ENCODE measurements around the gene SPARCL1. TPM values are rescaled to one million over a fixed set of nuclear protein-coding genes. Genes with fewer than 3 reads are reported as not detected.

SPARCL1 gene
- polyA plus RNA-seq, 2 of the 4 experiments (the other 2 are of a cell fraction), result not detected

- Histone ChIP-seq H3K4me3 (no peak overlapping the region), H3K4me2 (no peak overlapping the region), H3K27ac (no peak overlapping the region), H3K9me3 (no peaks in the 10 kb centered on the region), H3K4me1 (peaks cover 8% of the 10 kb centered on the region; the same call in 1 of the 3 replicates)
- TF ChIP-seq MAFK (IDR thresholded peaks at IDR 0.05; ENCODE audit: partially characterized antibody), result peak; percentile 24
- TF ChIP-seq TFCP2L1 (CRISPR knock-in tag; IDR thresholded peaks at IDR 0.05), result no peak
- DNase-seq (ENCODE audit: low read depth in 1 of 2, low spot score in 1 of 2), result no peak
- 73% methylated on average over 2 of the region's 2 CpGs for WGBS (ENCODE audit: missing lambda C conversion rate)
- ChIA-PET POLR2A (no interaction called here), CTCF (interaction anchor here (0.8 kb wide), 1 partner anchor 86 kb away, joined by 4 read pairs; no protein-coding TSS in a partner anchor)
- ATAC-seq, result no peak
- no peak for FAIRE-seq
Observed at GRCh38 chr4:87462102-87462501, 67.1 kb downstream of the SPARCL1 start.

GRCh38 chr4:87461281-87461700, 67.9 kb downstream of the SPARCL1 start:
- CTCF ChIA-PET, result interaction anchor here (0.8 kb wide), 1 partner anchor 85 kb away, joined by 4 read pairs; no protein-coding TSS in a partner anchor
- FAIRE-seq (no peak), ATAC-seq (no peak), DNase-seq (ENCODE audit: low read depth in 1 of 2, low spot score in 1 of 2) (peak in 1 of 2 experiments; percentile 5)
- Histone ChIP-seq H3K4me2 (no peak overlapping the region), H3K27ac (no peak overlapping the region), H3K9me3 (no peaks in the 10 kb centered on the region), H3K4me1 (peaks cover 8% of the 10 kb centered on the region; the same call in 1 of the 3 replicates), H3K4me3 (no peak overlapping the region)
- TF ChIP-seq RCOR1 (IDR thresholded peaks at IDR 0.05; ENCODE audit: low read depth, low read length) (no peak), MAX (IDR thresholded peaks at IDR 0.05) (no peak), TP53 (CRISPR knock-in tag; IDR thresholded peaks at IDR 0.05) (no peak), JUNB (IDR thresholded peaks at IDR 0.05) (no peak), JUN (IDR thresholded peaks at IDR 0.05) (no peak), ZFP36 (IDR thresholded peaks at IDR 0.05; ENCODE audit: borderline replicate concordance, partially characterized antibody) (no peak), ZC3H11A (IDR thresholded peaks at IDR 0.05) (no peak), FOSB (CRISPR knock-in tag; IDR thresholded peaks at IDR 0.05) (no peak), ZSCAN20 (CRISPR knock-in tag; IDR thresholded peaks at IDR 0.05) (no peak), GATA3 (IDR thresholded peaks at IDR 0.05; ENCODE audit: borderline replicate concordance) (no peak), PBX3 (IDR thresholded peaks at IDR 0.05) (no peak), RARB (CRISPR knock-in tag; IDR thresholded peaks at IDR 0.05) (no peak), HOXA7 (CRISPR knock-in tag; IDR thresholded peaks at IDR 0.05) (no peak)
- POLR2A ChIA-PET, result no interaction called here

- DNase-seq (ENCODE audit: low read depth in 1 of 2, low spot score in 1 of 2) (no peak), FAIRE-seq (no peak), ATAC-seq (no peak)
- H3K9me3 ChIP-seq, result no peaks in the 10 kb centered on the region
- no peak for TF ChIP-seq HDAC2 (IDR thresholded peaks at IDR 0.05)
- TF ChIP-seq JUNB (IDR thresholded peaks at IDR 0.05), result no peak
- TF ChIP-seq SREBF2 (IDR thresholded peaks at IDR 0.05), result no peak
- TF ChIP-seq MAZ (IDR thresholded peaks at IDR 0.05; ENCODE audit: borderline replicate concordance, low read depth, low read length), result no peak
- no peak for TF ChIP-seq KDM5A (IDR thresholded peaks at IDR 0.05)
- no peak for TF ChIP-seq TP53 (CRISPR knock-in tag; IDR thresholded peaks at IDR 0.05)
- no peak overlapping the region for H3K4me3 ChIP-seq
- ChIA-PET POLR2A (no interaction called here), CTCF (interaction anchor here (0.6 kb wide), 1 partner anchor 25 kb away, joined by 4 read pairs; no protein-coding TSS in a partner anchor)
- 97% methylated on average over 4 of the region's 4 CpGs for WGBS (ENCODE audit: missing lambda C conversion rate)
- no peak overlapping the region for H3K4me2 ChIP-seq
- H3K4me1 ChIP-seq, result peaks cover 8% of the 10 kb centered on the region; the same call in 1 of the 3 replicates
- H3K27ac ChIP-seq, result no peak overlapping the region
Observed at GRCh38 chr4:87458913-87459312, 70.3 kb downstream of the SPARCL1 start.

GRCh38 chr4:87451537-87451936, 77.6 kb downstream of the SPARCL1 start:
- Histone ChIP-seq H3K9me3 (no peaks in the 10 kb centered on the region), H3K4me3 (no peak overlapping the region), H3K27ac (no peak overlapping the region), H3K4me1 (no peaks in the 10 kb centered on the region), H3K4me2 (no peak overlapping the region)
- ChIA-PET POLR2A (no interaction called here), CTCF (interaction anchor here (1.1 kb wide), 1 partner anchor 98 kb away, joined by 4 read pairs; no protein-coding TSS in a partner anchor)
- TF ChIP-seq MYC (IDR thresholded peaks at IDR 0.05; ENCODE audit: borderline replicate concordance, low read length) (no peak), USF2 (IDR thresholded peaks at IDR 0.05) (no peak), CBX8 (IDR thresholded peaks at IDR 0.05) (no peak), ZFP36 (IDR thresholded peaks at IDR 0.05; ENCODE audit: borderline replicate concordance, partially characterized antibody) (no peak), RNF2 (IDR thresholded peaks at IDR 0.05; ENCODE audit: borderline replicate concordance, low read depth) (no peak), ESRRA (IDR thresholded peaks at IDR 0.05; ENCODE audit: borderline replicate concordance, low read length) (no peak), FOSL2 (IDR thresholded peaks at IDR 0.05) (no peak), FOSL2 (CRISPR knock-in tag; IDR thresholded peaks at IDR 0.05) (no peak), NPAS2 (CRISPR knock-in tag; IDR thresholded peaks at IDR 0.05; ENCODE audit: borderline replicate concordance) (no peak), JUNB (IDR thresholded peaks at IDR 0.05) (no peak), FOXS1 (CRISPR knock-in tag; IDR thresholded peaks at IDR 0.05) (no peak), ZNF302 (CRISPR knock-in tag; IDR thresholded peaks at IDR 0.05) (no peak), ATOH8 (CRISPR knock-in tag; IDR thresholded peaks at IDR 0.05; ENCODE audit: low read depth) (no peak), SREBF2 (IDR thresholded peaks at IDR 0.05) (no peak), POLR2A (IDR thresholded peaks at IDR 0.05; ENCODE audit: low read length) (no peak), JUN (IDR thresholded peaks at IDR 0.05) (no peak)
- FAIRE-seq, result no peak
- no peak for DNase-seq (ENCODE audit: low read depth in 1 of 2, low spot score in 1 of 2)
- no peak for ATAC-seq

Measured in A549 (cell line).